Diencephalon (tissue), 1 donor: ENCODE measurements around the gene MAP3K6. TPM values are rescaled to one million over a fixed set of nuclear protein-coding genes. Genes with fewer than 3 reads are reported as not detected.

Experiments
- small RNA-seq: library from RNA; depleted of rRNA; stranded (forward); fragments of <200 nt; gene quantifications from one replicate; pipeline ENCODE3, GENCODE V24; 2014
- total RNA-seq: library from RNA; depleted of rRNA; stranded (reverse); fragments of >200 nt; gene quantifications from one replicate; pipeline ENCODE4 v1.2.3, GENCODE V29; 2014

Gene MAP3K6, protein sequence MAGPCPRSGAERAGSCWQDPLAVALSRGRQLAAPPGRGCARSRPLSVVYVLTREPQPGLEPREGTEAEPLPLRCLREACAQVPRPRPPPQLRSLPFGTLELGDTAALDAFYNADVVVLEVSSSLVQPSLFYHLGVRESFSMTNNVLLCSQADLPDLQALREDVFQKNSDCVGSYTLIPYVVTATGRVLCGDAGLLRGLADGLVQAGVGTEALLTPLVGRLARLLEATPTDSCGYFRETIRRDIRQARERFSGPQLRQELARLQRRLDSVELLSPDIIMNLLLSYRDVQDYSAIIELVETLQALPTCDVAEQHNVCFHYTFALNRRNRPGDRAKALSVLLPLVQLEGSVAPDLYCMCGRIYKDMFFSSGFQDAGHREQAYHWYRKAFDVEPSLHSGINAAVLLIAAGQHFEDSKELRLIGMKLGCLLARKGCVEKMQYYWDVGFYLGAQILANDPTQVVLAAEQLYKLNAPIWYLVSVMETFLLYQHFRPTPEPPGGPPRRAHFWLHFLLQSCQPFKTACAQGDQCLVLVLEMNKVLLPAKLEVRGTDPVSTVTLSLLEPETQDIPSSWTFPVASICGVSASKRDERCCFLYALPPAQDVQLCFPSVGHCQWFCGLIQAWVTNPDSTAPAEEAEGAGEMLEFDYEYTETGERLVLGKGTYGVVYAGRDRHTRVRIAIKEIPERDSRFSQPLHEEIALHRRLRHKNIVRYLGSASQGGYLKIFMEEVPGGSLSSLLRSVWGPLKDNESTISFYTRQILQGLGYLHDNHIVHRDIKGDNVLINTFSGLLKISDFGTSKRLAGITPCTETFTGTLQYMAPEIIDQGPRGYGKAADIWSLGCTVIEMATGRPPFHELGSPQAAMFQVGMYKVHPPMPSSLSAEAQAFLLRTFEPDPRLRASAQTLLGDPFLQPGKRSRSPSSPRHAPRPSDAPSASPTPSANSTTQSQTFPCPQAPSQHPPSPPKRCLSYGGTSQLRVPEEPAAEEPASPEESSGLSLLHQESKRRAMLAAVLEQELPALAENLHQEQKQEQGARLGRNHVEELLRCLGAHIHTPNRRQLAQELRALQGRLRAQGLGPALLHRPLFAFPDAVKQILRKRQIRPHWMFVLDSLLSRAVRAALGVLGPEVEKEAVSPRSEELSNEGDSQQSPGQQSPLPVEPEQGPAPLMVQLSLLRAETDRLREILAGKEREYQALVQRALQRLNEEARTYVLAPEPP (N-terminal part only)
- total RNA-seq: 1.2 TPM

DNA sequence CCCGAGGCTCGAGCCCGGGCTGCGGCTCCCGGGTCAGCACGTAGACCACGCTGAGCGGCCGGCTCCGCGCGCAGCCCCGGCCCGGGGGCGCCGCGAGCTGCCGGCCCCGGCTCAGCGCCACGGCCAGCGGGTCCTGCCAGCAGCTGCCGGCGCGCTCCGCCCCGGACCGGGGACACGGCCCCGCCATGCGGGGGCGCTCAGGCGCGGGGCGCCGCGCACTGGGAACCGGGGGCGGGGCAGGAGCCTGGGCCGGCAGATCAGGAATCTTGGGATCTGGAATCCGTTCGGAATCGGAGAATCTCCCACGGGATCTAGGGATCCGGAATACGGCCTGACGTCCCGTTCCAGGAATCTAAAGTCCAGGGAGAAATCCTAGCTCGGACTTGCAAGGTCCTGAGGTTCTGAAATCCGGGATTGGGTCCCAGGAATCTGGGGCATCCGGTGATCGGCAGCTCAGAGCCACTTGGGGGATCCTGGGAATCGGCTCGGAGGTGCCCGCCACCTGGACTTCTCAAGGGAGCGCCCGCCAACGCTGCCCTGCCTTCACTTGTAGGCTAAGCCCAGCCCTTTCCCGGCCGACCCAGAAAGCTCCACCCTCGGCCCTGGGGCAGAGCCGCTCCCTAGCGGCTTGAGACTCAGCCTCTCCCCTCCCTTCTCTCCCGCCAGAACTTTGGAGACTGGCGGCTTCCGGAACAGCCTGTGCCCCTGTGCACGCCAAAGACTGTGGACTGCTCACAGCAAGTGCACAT, at the start of gene MAP3K6:
Gene MAP3K6, minus strand, starts transcription at position 551 of the 749 bp plus-strand sequence. Its CDS starts 364 bp downstream, at position 187.

DNA sequence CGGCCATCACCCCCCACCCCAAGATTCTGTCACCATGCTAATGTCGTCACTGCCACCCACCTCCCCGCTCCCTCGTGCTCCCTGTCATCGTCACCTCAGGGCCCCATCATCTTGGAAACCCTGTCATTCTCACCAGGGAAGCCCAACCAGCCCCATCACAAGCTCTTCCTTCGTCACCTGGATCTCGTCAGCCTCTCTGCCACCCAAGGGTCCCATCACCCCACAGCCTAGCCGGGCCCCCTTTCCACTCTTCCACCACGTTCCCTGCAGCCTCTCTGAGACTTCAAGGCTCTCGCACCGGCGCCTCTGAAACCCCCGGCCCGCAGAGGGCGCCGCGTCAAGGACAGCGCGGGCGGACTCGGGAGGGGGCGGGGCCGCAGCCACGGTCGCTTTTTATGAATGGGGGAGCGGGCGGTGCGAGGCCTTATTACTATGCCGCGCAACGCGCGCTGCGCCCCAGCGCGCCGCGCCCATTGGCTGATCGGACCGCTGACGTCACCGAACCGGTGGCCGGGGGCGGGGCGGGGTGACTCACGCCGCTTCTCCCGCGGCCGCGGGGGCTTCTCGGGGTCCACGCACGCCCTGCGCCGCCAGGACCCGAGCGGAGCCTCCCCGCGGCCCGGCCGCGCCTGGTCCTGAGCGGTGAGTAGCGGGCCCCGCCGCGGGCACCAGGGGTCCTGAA, 25.5 kb upstream of the MAP3K6 start, which contains the start of gene GPR3:
Gene GPR3, plus strand, starts transcription at position 527 of the 682 bp plus-strand sequence. CDS start 1,177 bp downstream, outside the sequence.

DNA sequence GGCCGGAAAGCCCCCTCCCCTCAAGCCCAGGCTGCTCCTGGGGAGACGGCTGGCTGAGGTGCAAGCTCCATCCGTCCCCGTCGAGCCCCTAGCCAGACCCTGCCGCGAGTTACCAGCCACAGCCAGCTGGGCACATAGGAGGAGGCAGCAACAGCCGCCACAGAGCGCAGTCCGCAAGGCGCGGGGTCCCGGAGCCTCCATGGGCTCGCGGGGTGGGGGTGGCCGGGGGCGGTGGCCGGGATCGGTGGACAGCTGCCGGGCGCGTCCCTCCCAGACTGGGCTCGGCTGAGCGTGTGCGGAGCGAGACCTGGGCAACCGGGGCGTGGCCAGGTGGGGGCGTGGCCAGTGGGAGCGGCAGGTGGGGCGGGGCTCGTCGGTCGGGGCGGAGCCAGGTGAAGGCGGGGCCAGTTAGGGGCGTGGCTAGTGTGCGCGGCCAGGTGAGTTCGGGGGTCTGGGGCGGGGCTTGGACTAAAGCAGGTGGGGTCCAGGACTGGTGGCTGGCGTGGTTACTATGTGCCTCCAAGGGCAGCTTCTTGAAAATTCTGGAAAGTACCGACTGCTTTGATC, 16.4 kb upstream of the MAP3K6 start, which contains the start of gene CD164L2:
Gene CD164L2, minus strand, starts transcription at position 295 of the 567 bp plus-strand sequence. Its CDS starts 94 bp downstream, at position 201.

DNA sequence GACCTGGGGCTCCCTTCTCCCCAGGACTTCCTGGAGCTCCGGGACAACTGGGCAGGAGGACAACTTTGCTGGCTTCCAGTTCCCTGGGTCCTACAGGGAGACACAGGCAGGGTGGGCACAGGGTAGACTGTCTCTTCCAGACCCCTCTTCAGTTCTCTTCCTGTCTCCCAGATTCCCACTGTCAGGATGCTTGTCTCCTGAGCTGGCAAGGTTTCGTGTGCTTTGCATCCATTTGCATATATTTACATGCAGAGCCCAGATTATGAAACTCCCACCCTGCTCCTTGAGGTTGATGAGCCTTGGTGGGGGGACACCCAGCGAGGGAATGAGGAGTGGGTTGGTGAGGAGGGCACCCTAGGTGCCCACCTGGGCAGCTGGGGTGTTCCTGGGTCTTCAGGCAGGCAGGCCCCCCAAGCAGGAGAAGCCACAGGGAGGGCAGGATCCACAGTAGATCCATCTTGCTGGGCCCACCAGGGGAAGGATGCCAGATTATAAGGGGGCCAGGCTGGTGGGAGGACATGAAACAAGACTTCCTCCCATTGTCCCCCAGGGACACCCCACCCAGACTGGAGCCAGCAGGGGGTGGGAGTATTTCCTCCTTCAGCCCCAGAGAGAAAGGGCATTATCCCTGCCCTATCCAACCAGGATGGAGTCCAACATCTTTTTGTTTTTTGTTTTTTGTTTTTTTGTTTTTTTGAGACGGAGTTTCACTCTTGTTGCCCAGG, 7.8 kb upstream of the MAP3K6 start, which contains the start of gene FCN3:
Gene FCN3, minus strand, starts transcription at position 463 of the 725 bp plus-strand sequence. Its CDS starts 6 bp downstream, at position 457.

DNA sequence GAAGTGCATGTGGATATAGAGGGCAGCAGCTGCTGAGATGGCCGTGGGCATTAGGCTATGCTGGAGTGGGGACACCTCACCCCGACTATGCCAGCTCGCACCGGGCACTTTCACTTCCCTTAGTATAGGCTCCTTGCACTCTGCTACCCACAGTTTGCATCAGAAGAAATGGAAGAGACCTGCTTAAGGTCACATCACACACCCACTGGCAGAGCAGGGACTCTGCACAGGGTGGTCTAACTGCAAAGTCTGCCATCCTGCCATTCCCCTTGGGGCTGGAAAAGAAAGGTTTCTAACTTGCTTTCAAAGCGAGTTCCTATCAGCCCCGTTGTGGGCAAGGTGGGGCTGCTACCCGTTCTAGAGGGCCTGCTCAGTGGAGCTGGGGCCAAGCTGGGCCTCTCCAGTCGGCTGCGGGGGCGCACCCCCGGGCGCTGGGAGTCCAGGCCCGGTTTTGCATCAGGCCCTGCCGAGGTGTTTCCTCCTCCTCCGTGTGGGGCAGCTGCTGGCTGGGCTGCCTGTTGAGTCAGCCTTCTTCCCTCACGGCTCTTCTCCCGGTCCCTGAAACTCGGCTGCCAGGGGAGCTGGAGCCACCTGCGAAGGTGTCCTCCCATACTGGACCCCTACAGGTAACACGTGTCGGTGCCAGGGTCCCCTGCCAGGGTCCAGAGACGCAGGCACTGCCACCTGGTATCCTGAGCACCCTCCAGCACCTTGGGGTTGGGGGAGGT, 25.1 kb downstream of the MAP3K6 start, which contains the start of gene SYTL1:
Gene SYTL1, plus strand, starts transcription at position 498 of the 728 bp plus-strand sequence. CDS start 3,313 bp downstream, outside the sequence.

DNA sequence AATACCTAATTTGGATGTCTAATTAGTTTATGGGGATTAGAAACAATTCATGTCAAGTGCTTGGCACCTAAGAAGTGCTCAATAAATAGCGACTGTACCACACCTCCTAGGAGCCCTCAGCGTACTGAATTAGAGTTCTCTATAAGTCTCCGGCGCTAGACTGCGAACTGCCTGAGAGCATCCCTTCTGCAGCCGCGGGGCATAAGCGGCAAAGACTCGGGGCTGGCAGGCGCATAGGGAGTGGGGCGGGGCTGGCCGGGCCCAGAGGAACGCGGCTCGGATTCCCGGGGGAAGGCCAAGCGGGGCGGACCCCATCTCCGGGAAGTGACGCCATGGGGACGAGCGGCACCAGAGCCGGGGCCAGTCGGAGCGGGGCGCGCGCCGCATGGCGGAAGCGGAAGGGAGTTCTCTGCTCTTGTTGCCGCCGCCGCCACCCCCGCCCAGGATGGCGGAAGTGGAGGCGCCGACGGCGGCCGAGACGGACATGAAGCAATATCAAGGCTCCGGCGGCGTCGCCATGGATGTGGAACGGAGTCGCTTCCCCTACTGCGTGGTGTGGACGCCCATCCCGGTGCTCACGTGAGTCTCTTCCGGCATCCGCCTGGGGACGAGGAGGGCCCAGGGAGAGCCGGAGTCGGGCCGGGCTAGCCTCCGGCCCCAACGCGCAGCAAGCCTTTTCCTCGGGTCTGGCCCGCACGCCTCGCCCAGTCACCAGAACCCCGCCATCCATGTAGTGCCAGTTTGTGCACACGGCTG, 44.8 kb downstream of the MAP3K6 start, which contains the start of gene TMEM222:
Gene TMEM222, plus strand, starts transcription at position 351 of the 756 bp plus-strand sequence. Its CDS starts 35 bp downstream, at position 386.

Small RNAs within 50 kb of the gene (small RNA-seq; reads per million reads assigned to genes)
- gene RNU6-48P: 0.10 reads per million

Other genes starting within 250 kb of the MAP3K6 start
- 6.2 TPM for gene SLC9A1, start 211.8 kb downstream of the MAP3K6 start, total RNA-seq
- 23.8 TPM for gene WDTC1, start 132.3 kb downstream of the MAP3K6 start, total RNA-seq
- 21.7 TPM for gene TMEM222, start 44.8 kb downstream of the MAP3K6 start, total RNA-seq
- 0.46 TPM for gene SYTL1, start 24.9 kb downstream of the MAP3K6 start, total RNA-seq
- gene FCN3, start 7.9 kb upstream of the MAP3K6 start, total RNA-seq: not detected
- gene CD164L2, start 16.4 kb upstream of the MAP3K6 start, total RNA-seq: not detected
- gene GPR3, start 25.7 kb upstream of the MAP3K6 start, total RNA-seq: 0.69 TPM
- gene WASF2, start 123.2 kb upstream of the MAP3K6 start, total RNA-seq: 8.5 TPM
- 13.8 TPM for gene AHDC1, start 237.2 kb upstream of the MAP3K6 start, total RNA-seq